Left lung (tissue), 10 donors: ENCODE measurements around the gene ZNF770. TPM values are rescaled to one million over a fixed set of nuclear protein-coding genes. Genes with fewer than 3 reads are reported as not detected.
A peak's percentile ranks its signal among the peaks of the same experiment; 100 is the strongest.
"Not testable (repeated sequence)": the region's sequence is repeated elsewhere in the genome, so short reads cannot be mapped to it uniquely, and the experiment has no call there.

Experiments used
- ATAC-seq: fragments of 200-7000 bp; cut with Tn5 transposase; one replicate; pipeline ENCODE4 v1.9.1; 2020; ENCODE audit warnings: moderate library complexity
- DNase-seq, 4 donors: peaks; one replicate each; pipeline ENCODE4 v3.0.0-alpha.2; 2013 to 2020
- H3K27ac ChIP-seq, 2 donors: fragments of 200-600 bp; sonication (generic) in 1 of 2; one replicate each; pipeline versions ENCODE4 v1.5.0 to v1.8.0; 2020 to 2021
- H3K27me3 ChIP-seq, 2 donors: fragments of 200-600 bp; sonication (generic) in 1 of 2; one replicate each; pipeline versions ENCODE4 v1.5.0 to v1.8.0; 2020 to 2021
- H3K36me3 ChIP-seq, 2 donors: fragments of 200-600 bp; sonication (generic) in 1 of 2; one replicate each; pipeline versions ENCODE4 v1.5.0 to v1.8.0; 2020 to 2021
- H3K4me1 ChIP-seq, 2 donors: fragments of 200-600 bp; one replicate each; pipeline ENCODE4 v1.8.0; 2021
- H3K4me3 ChIP-seq, 2 donors: fragments of 200-600 bp; sonication (generic) in 1 of 2; one replicate each; pipeline versions ENCODE4 v1.5.0 to v1.8.0; 2020 to 2021; ENCODE audit warnings: mild to moderate bottlenecking in 1 of 2
- H3K9me3 ChIP-seq, 2 donors: fragments of 200-600 bp; sonication (generic) in 1 of 2; one replicate each; pipeline versions ENCODE4 v1.5.0 to v1.8.0; 2020 to 2021
- CTCF ChIP-seq, 2 donors: fragments of 200-600 bp; sonication (generic) in 1 of 2; IDR thresholded peaks; one replicate each; pipeline versions ENCODE4 v1.5.0 to v1.8.0; 2021; ENCODE audit warnings: antibody characterized with exemption in 2 of 2
- intact Hi-C, 2 donors: fragments of 100-400 bp; cut with DNase I; formaldehyde crosslinking; loops; one replicate each; pipeline versions ENCODE4 v1.11.2 to v1.14.2; 2022
- polyA plus RNA-seq, 6 donors: library from polyadenylated mRNA; unstranded; fragments of 120-200 nt; gene quantifications; one replicate each; pipeline ENCODE4 v1.2.1, GENCODE V29; 2013; ENCODE audit not compliant: insufficient read length in 6 of 6
- total RNA-seq, 2 donors: library from RNA; stranded (reverse); fragmentation: NEBNext Ultra II Directional; extraction: Animal tissue kit (Norgen Biotek cat#: 25700); gene quantifications; one replicate each; pipeline ENCODE4 v1.2.1, GENCODE V29; 2021
- donor health status: DM: no; HTN: yes; CAD: no.
- donor health status: DM: no; HTN: no; CAD: no.

ZNF770 gene
- total and polyA plus RNA-seq, 8 donors = 25.4 to 46.5 (median 39.1) TPM

GRCh38 chr15:34944936-34945335, 43.2 kb downstream of the ZNF770 start:
- Histone ChIP-seq H3K27ac (no peak overlapping the region), H3K36me3 (peaks cover 0 to 55% of the 10 kb centered on the region in 2 donors), H3K4me1 (no peaks in the 10 kb centered on the region), H3K4me3 (no peak overlapping the region), H3K27me3 (no peaks in the 10 kb centered on the region), H3K9me3 (no peaks in the 10 kb centered on the region)
- TF ChIP-seq CTCF (IDR thresholded peaks at IDR 0.05) = no peak
- DNase-seq = no peak
- intact Hi-C loops = no loop called here
- no peak for ATAC-seq

GRCh38 chr15:34943711-34944110, 44.4 kb downstream of the ZNF770 start:
- Histone ChIP-seq H3K27ac (no peak overlapping the region), H3K36me3 (peaks cover 0 to 68% of the 10 kb centered on the region in 2 donors), H3K27me3 (no peaks in the 10 kb centered on the region), H3K4me3 (no peak overlapping the region), H3K9me3 (no peaks in the 10 kb centered on the region), H3K4me1 (no peaks in the 10 kb centered on the region)
- TF ChIP-seq CTCF (IDR thresholded peaks at IDR 0.05) = no peak
- ATAC-seq (no peak), DNase-seq (no peak)
- intact Hi-C loops = no loop called here

- DNase-seq, H3K27ac ChIP-seq, H3K4me1 ChIP-seq, intact Hi-C loops, H3K9me3 ChIP-seq, H3K4me3 ChIP-seq, ATAC-seq, H3K27me3 ChIP-seq: not testable (repeated sequence)
- H3K36me3 ChIP-seq = peaks cover 0 to 72% of the 10 kb centered on the region in 2 donors
Observed at GRCh38 chr15:34943264-34943663, 44.8 kb downstream of the ZNF770 start.

- DNase-seq (peak in 2 of 4 donors; percentile 39 to 43), ATAC-seq (peak; percentile 19)
- H3K27ac ChIP-seq = no peak overlapping the region
- no peak for TF ChIP-seq CTCF (IDR thresholded peaks at IDR 0.05)
- no peaks in the 10 kb centered on the region for H3K27me3 ChIP-seq
- intact Hi-C loops = no loop called here
- H3K9me3 ChIP-seq = no peaks in the 10 kb centered on the region
- peaks cover 0 to 76% of the 10 kb centered on the region in 2 donors for H3K36me3 ChIP-seq
- no peaks in the 10 kb centered on the region for H3K4me1 ChIP-seq
- no peak overlapping the region for H3K4me3 ChIP-seq
Observed at GRCh38 chr15:34942363-34942762, 45.7 kb downstream of the ZNF770 start.

- DNase-seq (no peak), ATAC-seq (no peak)
- Histone ChIP-seq H3K9me3 (no peaks in the 10 kb centered on the region), H3K4me1 (no peaks in the 10 kb centered on the region), H3K27ac (no peak overlapping the region), H3K36me3 (peaks cover 0 to 80% of the 10 kb centered on the region in 2 donors), H3K27me3 (no peaks in the 10 kb centered on the region), H3K4me3 (no peak overlapping the region)
- intact Hi-C loops = no loop called here
- no peak for TF ChIP-seq CTCF (IDR thresholded peaks at IDR 0.05)
Observed at GRCh38 chr15:34941831-34942230, 46.3 kb downstream of the ZNF770 start.

GRCh38 chr15:34941185-34941698, 46.8 kb downstream of the ZNF770 start:
- no peaks in the 10 kb centered on the region for H3K4me1 ChIP-seq
- ATAC-seq = no peak

More at GRCh38 chr15:34941185-34941698, 46.8 kb downstream of the ZNF770 start:
- no peak overlapping the region for H3K27ac ChIP-seq
- intact Hi-C loops = no loop called here
- H3K36me3 ChIP-seq = peaks cover 0 to 86% of the 10 kb centered on the region in 2 donors
- TF ChIP-seq CTCF (IDR thresholded peaks at IDR 0.05) = no peak
- H3K9me3 ChIP-seq = no peaks in the 10 kb centered on the region
- H3K4me3 ChIP-seq = no peak overlapping the region
- no peak for DNase-seq
- H3K27me3 ChIP-seq = no peaks in the 10 kb centered on the region
